ENCODE results near the gene KLK14. TPM values are rescaled to one million over a fixed set of nuclear protein-coding genes. Genes with fewer than 3 reads are reported as not detected.

Gene KLK14
- polyA plus RNA-seq, 1 donor from 2014 or later = not detected

DNA sequence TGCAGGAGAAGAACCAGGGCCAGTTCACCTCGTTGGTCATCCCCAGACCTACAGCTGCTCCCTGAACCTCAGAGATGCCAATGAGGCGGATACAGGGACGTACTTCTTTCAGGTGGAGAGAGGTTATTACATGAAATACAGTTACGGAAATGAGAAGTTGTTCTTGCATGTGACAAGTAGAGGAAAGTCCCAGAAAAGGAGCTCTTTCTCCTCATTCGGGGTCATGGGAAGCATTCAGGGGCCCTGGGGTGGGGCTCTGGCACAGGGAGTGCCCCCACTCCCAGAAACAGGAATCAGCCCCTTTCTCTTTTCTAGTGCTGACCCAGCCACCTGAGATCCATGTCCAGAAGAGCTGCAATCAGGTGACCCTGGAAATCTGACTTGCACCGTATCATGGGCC lies 37.5 kb upstream of the KLK14 start:
- TF ChIP-seq EP300 (conservative IDR thresholded peaks at IDR 0.05; ENCODE audit: poor library complexity, severe bottlenecking) (no peak), RAD21 (conservative IDR thresholded peaks at IDR 0.05) (no peak), TAF1 (IDR thresholded peaks at IDR 0.05; ENCODE audit: low read depth) (no peak), SMC3 (conservative IDR thresholded peaks at IDR 0.05; ENCODE audit: poor library complexity) (no peak), EZH2 (IDR thresholded peaks at IDR 0.05; ENCODE audit: borderline replicate concordance, insufficient read depth, low read length, poor library complexity, severe bottlenecking) (no peak), POLR2AphosphoS5 (IDR thresholded peaks at IDR 0.05) (no peak), MXI1 (conservative IDR thresholded peaks at IDR 0.05; ENCODE audit: poor library complexity, severe bottlenecking) (no peak), REST (IDR thresholded peaks at IDR 0.05; ENCODE audit: borderline replicate concordance) (no peak)
- TF ChIP-seq, protein P1, sequence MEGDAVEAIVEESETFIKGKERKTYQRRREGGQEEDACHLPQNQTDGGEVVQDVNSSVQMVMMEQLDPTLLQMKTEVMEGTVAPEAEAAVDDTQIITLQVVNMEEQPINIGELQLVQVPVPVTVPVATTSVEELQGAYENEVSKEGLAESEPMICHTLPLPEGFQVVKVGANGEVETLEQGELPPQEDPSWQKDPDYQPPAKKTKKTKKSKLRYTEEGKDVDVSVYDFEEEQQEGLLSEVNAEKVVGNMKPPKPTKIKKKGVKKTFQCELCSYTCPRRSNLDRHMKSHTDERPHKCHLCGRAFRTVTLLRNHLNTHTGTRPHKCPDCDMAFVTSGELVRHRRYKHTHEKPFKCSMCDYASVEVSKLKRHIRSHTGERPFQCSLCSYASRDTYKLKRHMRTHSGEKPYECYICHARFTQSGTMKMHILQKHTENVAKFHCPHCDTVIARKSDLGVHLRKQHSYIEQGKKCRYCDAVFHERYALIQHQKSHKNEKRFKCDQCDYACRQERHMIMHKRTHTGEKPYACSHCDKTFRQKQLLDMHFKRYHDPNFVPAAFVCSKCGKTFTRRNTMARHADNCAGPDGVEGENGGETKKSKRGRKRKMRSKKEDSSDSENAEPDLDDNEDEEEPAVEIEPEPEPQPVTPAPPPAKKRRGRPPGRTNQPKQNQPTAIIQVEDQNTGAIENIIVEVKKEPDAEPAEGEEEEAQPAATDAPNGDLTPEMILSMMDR (IDR thresholded peaks at IDR 0.05; ENCODE audit: poor library complexity, severe bottlenecking) = no peak
- H3K36me3 ChIP-seq (ENCODE audit: insufficient read depth, low read length) = no peaks in the 10 kb centered on the region
- H3K9ac ChIP-seq (ENCODE audit: low read length) = no peak overlapping the region
- no peaks in the 10 kb centered on the region for H3F3A ChIP-seq (ENCODE audit: insufficient read depth, low read length, poor library complexity, severe bottlenecking)
- H4K20me1 ChIP-seq (ENCODE audit: insufficient read depth) = no peaks in the 10 kb centered on the region
- H3K4me3 ChIP-seq (ENCODE audit: low read length) = no peak overlapping the region
- H3K27ac ChIP-seq (ENCODE audit: low read length) = no peak overlapping the region
- no peaks in the 10 kb centered on the region for H3K9me2 ChIP-seq (ENCODE audit: insufficient read depth, low read length)
- no peak overlapping the region for H3K4me2 ChIP-seq (ENCODE audit: low read length)
- no peak overlapping the region for H2AFZ ChIP-seq (ENCODE audit: low read depth, low read length)
- no peaks in the 10 kb centered on the region for H3K9me3 ChIP-seq (ENCODE audit: low read length)
- H3K27me3 ChIP-seq (ENCODE audit: insufficient read depth, low read depth, low read length) = no peaks in the 10 kb centered on the region
- no peaks in the 10 kb centered on the region for H3K79me2 ChIP-seq (replicated peaks; ENCODE audit: insufficient read depth, low read length)

DNA sequence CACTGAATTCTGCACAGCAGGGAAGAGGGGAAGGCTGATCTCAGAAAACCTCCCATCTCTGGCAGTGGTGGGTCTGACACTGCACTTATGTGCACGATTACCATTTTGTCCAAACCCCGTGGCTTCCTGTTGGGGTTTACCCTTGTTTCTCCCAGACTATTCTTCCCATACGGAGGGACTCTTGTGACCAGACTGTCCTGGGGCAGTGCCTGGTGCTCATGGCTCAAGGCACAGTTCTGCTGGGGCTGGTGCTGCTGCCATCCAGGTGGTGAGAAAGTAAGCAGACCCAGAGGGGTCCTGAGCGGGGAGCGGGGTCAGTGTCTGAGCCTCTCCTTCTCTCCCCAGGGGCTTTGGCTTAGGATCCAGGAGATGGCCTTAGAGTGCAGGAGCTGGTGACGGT lies 36.9 kb upstream of the KLK14 start:
- TF ChIP-seq REST (IDR thresholded peaks at IDR 0.05; ENCODE audit: borderline replicate concordance) (no peak), TAF1 (IDR thresholded peaks at IDR 0.05; ENCODE audit: low read depth) (no peak), EP300 (conservative IDR thresholded peaks at IDR 0.05; ENCODE audit: poor library complexity, severe bottlenecking) (no peak), SMC3 (conservative IDR thresholded peaks at IDR 0.05; ENCODE audit: poor library complexity) (no peak), POLR2AphosphoS5 (IDR thresholded peaks at IDR 0.05) (no peak), EZH2 (IDR thresholded peaks at IDR 0.05; ENCODE audit: borderline replicate concordance, insufficient read depth, low read length, poor library complexity, severe bottlenecking) (no peak), RAD21 (conservative IDR thresholded peaks at IDR 0.05) (no peak), MXI1 (conservative IDR thresholded peaks at IDR 0.05; ENCODE audit: poor library complexity, severe bottlenecking) (no peak)
- TF ChIP-seq, protein P1 (IDR thresholded peaks at IDR 0.05; ENCODE audit: poor library complexity, severe bottlenecking) = no peak
- Histone ChIP-seq H3K9ac (ENCODE audit: low read length) (no peak overlapping the region), H3K36me3 (ENCODE audit: insufficient read depth, low read length) (no peaks in the 10 kb centered on the region), H3K27me3 (ENCODE audit: insufficient read depth, low read depth, low read length) (no peaks in the 10 kb centered on the region), H3K9me2 (ENCODE audit: insufficient read depth, low read length) (no peaks in the 10 kb centered on the region), H3K4me2 (ENCODE audit: low read length) (no peak overlapping the region), H3K9me3 (ENCODE audit: low read length) (no peaks in the 10 kb centered on the region), H4K20me1 (ENCODE audit: insufficient read depth) (no peaks in the 10 kb centered on the region), H3K79me2 (replicated peaks; ENCODE audit: insufficient read depth, low read length) (no peaks in the 10 kb centered on the region), H3F3A (ENCODE audit: insufficient read depth, low read length, poor library complexity, severe bottlenecking) (no peaks in the 10 kb centered on the region), H2AFZ (ENCODE audit: low read depth, low read length) (no peak overlapping the region), H3K4me3 (ENCODE audit: low read length) (no peak overlapping the region), H3K27ac (ENCODE audit: low read length) (no peak overlapping the region)
